ENCODE data around the gene AGBL4. TPM values are rescaled to one million over a fixed set of nuclear protein-coding genes. Genes with fewer than 3 reads are reported as not detected.

AGBL4 gene
- total RNA-seq, result not detected in 2 replicates

GRCh38 chr1:50023292-50024159 lies at the start of gene AGBL4:
TSS of gene AGBL4 (minus strand) at chr1:50023954.

GRCh38 chr1:48776393-48777218 lies 1247.1 kb downstream of the AGBL4 start, which contains the start of gene BEND5:
TSS of gene BEND5 (minus strand) at chr1:48776891. CDS start at chr1:48776831, 60 bp downstream.

Small RNA genes lying within 50 kb of the gene (small RNA-seq; reads per million reads assigned to genes)
- gene AL390023.1, result not detected

Other genes starting within 250 kb of the AGBL4 start
- not detected in 2 replicates for gene ELAVL4, start 85.0 kb upstream of the AGBL4 start, total RNA-seq